Fibroblast of pulmonary artery (primary cell): ENCODE results near the gene SLC66A2.

Experiments used
- DNase-seq: peaks from one replicate; pipeline ENCODE4 v3.0.0-alpha.2; 2010; ENCODE audit warnings: low read depth
- H3K4me3 ChIP-seq: replicated peaks from 2 replicates; pipeline ENCODE4 v1.5.1; 2011; ENCODE audit warnings: low read depth, mild to moderate bottlenecking, control low read depth, low read length, moderate library complexity
- CTCF ChIP-seq: IDR thresholded peaks from 2 replicates; pipeline ENCODE4 v1.5.1; 2011; ENCODE audit warnings: mild to moderate bottlenecking, control low read depth, low read length, inconsistent platforms; ENCODE audit errors: missing control alignments

The SLC66A2 gene

GRCh38 chr18:79889569-79889968, 61.9 kb downstream of the SLC66A2 start:
- DNase-seq: no peak
- no peak overlapping the region for H3K4me3 ChIP-seq
- no peak for TF ChIP-seq CTCF

- no peak for DNase-seq
- H3K4me3 ChIP-seq: no peak overlapping the region
- TF ChIP-seq CTCF: no peak
Measured at GRCh38 chr18:79888016-79888415, 63.4 kb downstream of the SLC66A2 start.

- no peak for TF ChIP-seq CTCF
- no peak for DNase-seq
- no peak overlapping the region for H3K4me3 ChIP-seq
Measured at GRCh38 chr18:79887181-79888000, 64.1 kb downstream of the SLC66A2 start.

DNA sequence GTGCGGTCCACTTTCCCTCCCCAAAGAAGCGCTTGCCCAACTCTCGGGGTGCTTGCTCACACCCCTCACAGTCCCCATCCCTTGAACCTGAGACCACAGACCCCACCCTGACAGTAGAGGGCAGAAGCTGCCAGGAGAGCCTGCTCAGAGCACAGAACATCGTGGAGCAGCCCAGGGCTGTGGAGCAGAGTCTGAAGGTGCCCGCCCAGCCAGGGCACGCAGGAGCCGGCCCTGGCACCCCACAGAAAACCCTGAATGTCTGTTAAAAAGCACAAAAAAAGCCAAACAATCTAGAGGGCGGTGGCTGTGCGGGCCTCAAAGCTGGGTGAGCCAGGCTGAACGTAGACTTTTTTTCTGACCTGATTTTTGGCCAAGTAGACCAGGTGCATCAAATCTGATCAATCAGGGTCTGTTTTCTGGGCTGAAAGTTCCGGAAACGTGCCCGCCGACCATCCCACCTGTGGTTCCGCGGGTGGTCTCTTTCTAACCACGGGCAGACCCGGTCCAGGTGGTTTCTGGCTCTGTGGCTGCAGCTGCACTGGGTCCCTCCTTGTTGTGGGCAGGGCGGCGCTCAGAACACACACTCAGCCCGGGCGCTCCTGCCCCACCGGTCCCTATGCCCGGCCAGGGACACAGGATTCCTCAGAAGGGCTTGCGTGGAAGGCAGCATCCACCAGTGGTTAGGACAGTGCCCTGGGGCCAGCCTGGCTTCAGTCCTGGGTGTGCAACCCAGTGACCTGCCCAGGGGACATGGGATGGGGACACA, 66.3 kb downstream of the SLC66A2 start:
- H3K4me3 ChIP-seq: no peak overlapping the region
- no peak for DNase-seq
- no peak for TF ChIP-seq CTCF

DNA sequence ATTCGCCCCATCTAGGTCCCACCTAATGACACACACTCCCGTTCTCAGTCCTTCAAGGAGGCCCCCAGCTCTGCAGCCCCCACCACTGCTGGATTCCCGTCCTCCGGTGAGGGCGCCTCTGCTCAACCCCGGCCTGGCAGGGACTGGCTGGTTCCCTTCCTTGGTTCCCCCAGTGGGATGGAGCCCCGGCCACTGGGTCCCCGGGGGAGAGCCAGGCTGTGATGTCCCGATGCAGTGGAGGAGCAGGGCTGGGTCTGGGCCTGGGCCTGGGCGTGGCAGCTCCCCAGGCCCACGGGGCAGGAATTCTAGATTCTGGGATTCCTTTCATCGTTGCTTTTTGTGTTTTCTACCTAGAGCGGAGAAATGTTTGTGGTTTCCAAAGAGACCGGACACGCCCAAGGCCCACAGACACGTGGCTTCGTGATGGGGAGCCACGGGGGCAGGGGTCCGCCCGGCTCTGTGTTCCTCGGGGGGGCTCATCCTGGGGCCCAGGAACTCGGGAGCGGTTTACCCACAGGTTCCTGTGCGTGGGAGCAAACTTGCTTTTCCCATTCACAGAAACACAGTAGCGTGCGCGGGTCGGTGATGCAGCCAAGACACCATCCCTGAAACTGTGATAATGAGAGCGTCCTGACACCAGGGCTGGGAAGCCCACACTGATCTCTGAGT, 67.0 kb downstream of the SLC66A2 start:
- no peak overlapping the region for H3K4me3 ChIP-seq
- DNase-seq: no peak
- TF ChIP-seq CTCF: no peak

DNA sequence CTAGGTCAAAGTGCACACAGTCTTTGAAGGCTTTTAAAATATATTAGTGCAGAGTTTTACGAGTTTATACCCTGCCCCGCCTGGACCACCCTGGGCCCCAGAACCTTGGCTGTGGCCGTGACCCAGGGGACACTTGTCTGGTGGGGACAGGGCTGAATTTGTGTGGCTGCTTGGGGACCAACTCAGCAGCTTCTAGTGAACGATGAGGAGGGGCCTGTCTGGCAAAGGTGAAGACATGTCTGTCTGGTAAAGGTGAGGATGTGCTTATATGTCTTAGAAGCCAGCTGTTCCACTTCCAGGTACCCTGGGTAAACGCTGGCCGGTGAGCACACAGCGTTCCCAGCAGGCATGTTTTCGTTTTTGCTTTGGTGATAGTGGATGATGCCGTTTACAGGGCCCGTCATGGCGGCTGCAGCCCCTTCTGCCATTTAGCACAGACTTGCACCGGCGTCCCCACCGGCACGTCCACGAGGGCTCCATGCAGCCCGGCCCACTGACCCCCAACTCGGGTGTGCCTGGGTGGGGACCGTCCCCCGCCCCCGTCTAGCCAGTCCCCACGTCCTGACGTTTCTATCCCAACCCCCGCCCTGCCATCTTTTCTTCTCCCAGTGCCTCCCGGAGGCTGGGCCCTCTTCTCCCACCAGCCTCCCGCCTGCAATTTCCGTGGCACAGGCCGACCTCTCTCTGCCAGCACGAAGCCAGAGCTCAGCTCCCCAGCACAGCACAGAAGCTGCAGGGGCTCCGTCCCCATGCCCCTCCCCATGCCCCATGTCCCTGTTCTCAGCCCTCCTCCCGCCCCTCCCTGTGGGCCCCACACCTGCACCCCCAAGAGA, 67.8 kb downstream of the SLC66A2 start:
- no peak for DNase-seq
- TF ChIP-seq CTCF: no peak
- H3K4me3 ChIP-seq: no peak overlapping the region
